ENCODE measurements around the gene AK8.

AK8 gene

DNA sequence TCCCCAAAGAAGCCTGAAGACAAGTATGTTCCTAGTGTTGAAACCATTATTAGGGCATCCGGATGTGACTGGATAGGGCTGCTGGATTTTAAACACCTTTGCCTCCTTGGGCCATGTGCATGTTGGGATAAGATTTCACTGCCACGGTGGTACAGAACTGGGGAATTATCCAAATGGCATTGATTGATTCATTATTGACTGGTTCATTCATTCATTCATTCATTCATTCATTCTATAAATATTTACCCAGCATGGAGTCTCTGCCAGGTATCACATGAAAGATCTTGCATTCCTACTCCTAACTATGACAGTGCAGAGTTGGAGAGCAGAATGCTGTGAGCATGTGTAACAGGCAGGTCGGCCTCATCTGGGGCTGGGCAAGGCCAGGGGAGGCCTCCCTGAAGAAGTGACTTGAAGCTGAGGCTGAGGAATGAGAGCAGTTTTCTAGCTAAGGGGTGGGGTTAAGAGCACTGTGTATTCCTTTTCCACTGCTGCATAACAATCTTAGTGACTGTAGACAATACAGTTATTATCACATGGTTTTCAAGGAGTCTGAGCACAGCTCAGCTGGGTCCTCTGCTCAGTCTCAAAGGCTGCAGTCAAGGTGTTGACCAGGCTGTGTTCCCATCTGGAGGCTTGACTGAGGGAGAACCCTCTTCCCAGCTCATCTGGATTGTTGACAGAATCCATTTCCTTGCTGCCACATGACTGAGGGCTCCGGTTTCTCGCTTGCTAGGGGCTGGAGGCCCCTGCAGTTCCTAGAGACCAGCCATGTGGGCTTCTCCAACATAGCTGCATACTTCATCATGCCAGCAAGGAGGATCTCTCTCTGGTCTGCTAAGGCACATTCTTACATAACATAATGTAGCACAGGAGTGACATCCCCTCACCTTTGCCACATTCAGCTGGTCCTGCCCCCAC lies 35.7 kb downstream of the AK8 start:
- Histone ChIP-seq H3K9ac (ENCODE audit: low read length) (no peak overlapping the region), H3K9me2 (ENCODE audit: low read depth, low read length) (no peaks in the 10 kb centered on the region), H2AFZ (ENCODE audit: low read length) (no peak overlapping the region), H4K20me1 (ENCODE audit: insufficient read depth, low read length) (no peaks in the 10 kb centered on the region), H3K27me3 (ENCODE audit: insufficient read depth, low read length) (peaks cover 6% of the 10 kb centered on the region), H3K4me3 (ENCODE audit: low read depth, low read length, poor library complexity, severe bottlenecking) (no peak overlapping the region), H3K79me2 (ENCODE audit: insufficient read depth, low read length) (no peaks in the 10 kb centered on the region), H3K4me1 (ENCODE audit: insufficient read depth, low read length, severe bottlenecking) (no peaks in the 10 kb centered on the region), H3K9me3 (ENCODE audit: low read length) (no peaks in the 10 kb centered on the region), H3K4me2 (ENCODE audit: low read length) (no peak overlapping the region), H3F3A (ENCODE audit: insufficient read depth, low read length) (no peaks in the 10 kb centered on the region), H3K36me3 (ENCODE audit: insufficient read depth, low read length) (no peaks in the 10 kb centered on the region), H3K27ac (ENCODE audit: low read depth, low read length, poor library complexity, severe bottlenecking) (no peak overlapping the region)
- TF ChIP-seq, protein P1, sequence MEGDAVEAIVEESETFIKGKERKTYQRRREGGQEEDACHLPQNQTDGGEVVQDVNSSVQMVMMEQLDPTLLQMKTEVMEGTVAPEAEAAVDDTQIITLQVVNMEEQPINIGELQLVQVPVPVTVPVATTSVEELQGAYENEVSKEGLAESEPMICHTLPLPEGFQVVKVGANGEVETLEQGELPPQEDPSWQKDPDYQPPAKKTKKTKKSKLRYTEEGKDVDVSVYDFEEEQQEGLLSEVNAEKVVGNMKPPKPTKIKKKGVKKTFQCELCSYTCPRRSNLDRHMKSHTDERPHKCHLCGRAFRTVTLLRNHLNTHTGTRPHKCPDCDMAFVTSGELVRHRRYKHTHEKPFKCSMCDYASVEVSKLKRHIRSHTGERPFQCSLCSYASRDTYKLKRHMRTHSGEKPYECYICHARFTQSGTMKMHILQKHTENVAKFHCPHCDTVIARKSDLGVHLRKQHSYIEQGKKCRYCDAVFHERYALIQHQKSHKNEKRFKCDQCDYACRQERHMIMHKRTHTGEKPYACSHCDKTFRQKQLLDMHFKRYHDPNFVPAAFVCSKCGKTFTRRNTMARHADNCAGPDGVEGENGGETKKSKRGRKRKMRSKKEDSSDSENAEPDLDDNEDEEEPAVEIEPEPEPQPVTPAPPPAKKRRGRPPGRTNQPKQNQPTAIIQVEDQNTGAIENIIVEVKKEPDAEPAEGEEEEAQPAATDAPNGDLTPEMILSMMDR (IDR thresholded peaks at IDR 0.05; ENCODE audit: low read length): no peak
- no peak for TF ChIP-seq EZH2 (IDR thresholded peaks at IDR 0.05; ENCODE audit: borderline replicate concordance, low read length)

DNA sequence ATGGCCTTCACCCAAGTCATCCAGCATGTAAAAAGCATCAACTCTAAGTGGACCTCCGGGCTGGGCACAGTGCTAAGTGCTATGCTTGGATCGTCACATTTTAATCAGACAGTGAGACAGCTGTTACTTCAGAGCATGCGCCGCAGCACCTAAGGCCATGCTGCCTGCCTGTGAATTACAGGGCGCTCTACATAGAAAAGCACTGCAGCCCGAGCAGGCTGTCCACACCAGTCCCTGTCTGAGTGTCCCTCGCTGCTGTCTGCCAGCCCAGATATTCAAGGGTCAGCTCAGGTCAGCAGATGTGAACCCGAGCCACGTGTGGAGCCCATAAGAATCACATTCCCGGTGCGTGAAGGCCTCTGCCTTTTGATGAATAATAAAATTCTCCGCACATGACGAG lies 37.1 kb downstream of the AK8 start:
- H3K4me2 ChIP-seq (ENCODE audit: low read length): no peak overlapping the region
- H3K9me2 ChIP-seq (ENCODE audit: low read depth, low read length): no peaks in the 10 kb centered on the region
- H3K9ac ChIP-seq (ENCODE audit: low read length): no peak overlapping the region
- TF ChIP-seq EZH2 (IDR thresholded peaks at IDR 0.05; ENCODE audit: borderline replicate concordance, low read length): no peak
- TF ChIP-seq, protein P1 (IDR thresholded peaks at IDR 0.05; ENCODE audit: low read length): no peak
- H3F3A ChIP-seq (ENCODE audit: insufficient read depth, low read length): no peaks in the 10 kb centered on the region
- no peaks in the 10 kb centered on the region for H3K4me1 ChIP-seq (ENCODE audit: insufficient read depth, low read length, severe bottlenecking)
- no peak overlapping the region for H3K4me3 ChIP-seq (ENCODE audit: low read depth, low read length, poor library complexity, severe bottlenecking)
- no peaks in the 10 kb centered on the region for H3K79me2 ChIP-seq (ENCODE audit: insufficient read depth, low read length)
- H3K9me3 ChIP-seq (ENCODE audit: low read length): no peaks in the 10 kb centered on the region
- no peaks in the 10 kb centered on the region for H3K36me3 ChIP-seq (ENCODE audit: insufficient read depth, low read length)
- H3K27me3 ChIP-seq (ENCODE audit: insufficient read depth, low read length): peaks cover 6% of the 10 kb centered on the region
- no peak overlapping the region for H2AFZ ChIP-seq (ENCODE audit: low read length)
- H3K27ac ChIP-seq (ENCODE audit: low read depth, low read length, poor library complexity, severe bottlenecking): no peak overlapping the region
- no peaks in the 10 kb centered on the region for H4K20me1 ChIP-seq (ENCODE audit: insufficient read depth, low read length)

DNA sequence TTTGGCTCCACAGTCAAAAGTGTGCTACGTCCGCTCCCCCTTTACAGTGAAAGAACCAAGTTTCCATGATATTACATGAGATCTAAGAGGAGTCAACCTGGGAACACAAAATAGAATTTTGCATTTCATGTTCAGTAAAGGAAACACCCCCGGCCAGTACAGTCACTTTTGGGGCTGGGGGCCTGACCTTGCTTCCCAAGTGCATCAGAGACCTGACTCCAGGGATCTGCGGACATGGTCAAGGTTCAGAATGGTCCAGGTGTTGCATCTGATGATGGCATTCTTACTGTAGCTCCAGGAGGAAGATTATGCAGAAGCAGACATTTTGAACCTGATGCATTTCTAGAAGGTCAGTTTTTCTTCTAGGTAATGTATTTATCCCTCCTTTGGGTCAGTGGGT lies 39.8 kb downstream of the AK8 start:
- Histone ChIP-seq H3K36me3 (ENCODE audit: insufficient read depth, low read length) (no peaks in the 10 kb centered on the region), H4K20me1 (ENCODE audit: insufficient read depth, low read length) (no peaks in the 10 kb centered on the region), H3K4me2 (ENCODE audit: low read length) (no peak overlapping the region), H2AFZ (ENCODE audit: low read length) (no peak overlapping the region), H3F3A (ENCODE audit: insufficient read depth, low read length) (no peaks in the 10 kb centered on the region), H3K27ac (ENCODE audit: low read depth, low read length, poor library complexity, severe bottlenecking) (no peak overlapping the region), H3K9me3 (ENCODE audit: low read length) (no peaks in the 10 kb centered on the region), H3K4me3 (ENCODE audit: low read depth, low read length, poor library complexity, severe bottlenecking) (no peak overlapping the region), H3K9me2 (ENCODE audit: low read depth, low read length) (no peaks in the 10 kb centered on the region), H3K27me3 (ENCODE audit: insufficient read depth, low read length) (peaks cover 10% of the 10 kb centered on the region), H3K9ac (ENCODE audit: low read length) (no peak overlapping the region), H3K4me1 (ENCODE audit: insufficient read depth, low read length, severe bottlenecking) (no peaks in the 10 kb centered on the region), H3K79me2 (ENCODE audit: insufficient read depth, low read length) (no peaks in the 10 kb centered on the region)
- no peak for TF ChIP-seq EZH2 (IDR thresholded peaks at IDR 0.05; ENCODE audit: borderline replicate concordance, low read length)
- TF ChIP-seq, protein P1 (IDR thresholded peaks at IDR 0.05; ENCODE audit: low read length): no peak

Measured in OCI-LY1 (cell line).